Measurements from ENCODE around the gene MYO5B.

- TF ChIP-seq CTCF (IDR thresholded peaks at IDR 0.05) (no peak), POLR2AphosphoS5 (IDR thresholded peaks at IDR 0.05; ENCODE audit: insufficient read depth in 1 of 2, low read depth in 1 of 2) (no peak), POLR2A (IDR thresholded peaks at IDR 0.05) (no peak)
Measured at GRCh38 chr18:50209311-50209710, 14.4 kb upstream of the MYO5B start.
